IMR-90 (cell line): ENCODE measurements around the gene NTSR1. TPM values are rescaled to one million over a fixed set of nuclear protein-coding genes. Genes with fewer than 3 reads are reported as not detected.

ENCODE experiments used
- ATAC-seq: fragments of 200-7000 bp; cut with Tn5 transposase; 2 replicates; pipeline ENCODE4 v1.9.1; 2020; ENCODE audit warnings: low read depth, mild to moderate bottlenecking, moderate library complexity
- BruUV-seq: library from RNA; stranded (reverse); fragments of 400-500 nt; replicated peaks from 2 replicates; lab custom pipeline; 2021; lab: Mats Ljungman, UMichigan
- CTCF ChIA-PET: fragments of 300-600 bp; formaldehyde crosslinking; extraction: SDS; loops from one replicate; lab custom pipeline; 2021; ENCODE audit warnings: antibody characterized with exemption; lab: Yijun Ruan, JAX
- POLR2A ChIA-PET: fragments of 300-600 bp; sonication (Branson Sonifier 250); formaldehyde crosslinking; loops from one replicate; lab custom pipeline; 2022; ENCODE audit warnings: antibody characterized with exemption; ENCODE audit not compliant: unreplicated experiment; lab: Charles Lee
- DNase-seq: peaks from one replicate; pipeline ENCODE4 v3.0.0; 2013
- H2AFZ ChIP-seq: replicated peaks from 2 replicates; pipeline ENCODE3; 2013; ENCODE audit warnings: low read length, mild to moderate bottlenecking; ENCODE audit not compliant: poor library complexity
- H2AK5ac ChIP-seq: 2 replicates; pipeline ENCODE4 v1.6.1; 2013; ENCODE audit warnings: low read depth, low read length, inconsistent platforms
- H2AK9ac ChIP-seq: replicated peaks from 2 replicates; pipeline ENCODE3; 2013; ENCODE audit warnings: mild to moderate bottlenecking, low read depth, low read length, moderate library complexity; ENCODE audit not compliant: poor library complexity
- H2BK120ac ChIP-seq: 2 replicates; pipeline ENCODE4 v1.6.1; 2013; ENCODE audit warnings: low read depth, low read length, inconsistent platforms
- H2BK15ac ChIP-seq: 3 replicates; pipeline ENCODE4 v1.6.1; 2013; ENCODE audit warnings: low read depth, low read length, inconsistent platforms
- H2BK20ac ChIP-seq: 2 replicates; pipeline ENCODE4 v1.6.1; 2013; ENCODE audit warnings: low read depth, mild to moderate bottlenecking, inconsistent platforms, low read length, moderate library complexity
- H2BK5ac ChIP-seq: 2 replicates; pipeline ENCODE4 v1.6.1; 2013; ENCODE audit warnings: mild to moderate bottlenecking, low read depth, low read length, inconsistent platforms; ENCODE audit not compliant: poor library complexity, severe bottlenecking
- H3K14ac ChIP-seq: replicated peaks from 2 replicates; pipeline ENCODE4 v1.6.1; 2013; ENCODE audit warnings: low read depth, low read length, inconsistent platforms
- H3K18ac ChIP-seq: 2 replicates; pipeline ENCODE4 v1.6.1; 2013; ENCODE audit warnings: low read depth, low read length, control low read depth
- H3K23ac ChIP-seq: 2 replicates; pipeline ENCODE4 v1.6.1; 2013; ENCODE audit warnings: low read depth, low read length, inconsistent platforms
- H3K27ac ChIP-seq: 2 replicates; pipeline ENCODE4 v1.5.1; 2013; ENCODE audit warnings: mild to moderate bottlenecking, control low read depth, low read length; ENCODE audit not compliant: insufficient read depth
- H3K27me3 ChIP-seq: 2 replicates; pipeline ENCODE4 v1.6.1; 2013; ENCODE audit warnings: low read length; ENCODE audit not compliant: control insufficient read depth, insufficient read depth
- H3K36me3 ChIP-seq: 2 replicates; pipeline ENCODE4 v1.6.1; 2013; ENCODE audit warnings: low read length, mixed read lengths; ENCODE audit not compliant: control insufficient read depth, insufficient read depth
- H3K4ac ChIP-seq: 2 replicates; pipeline ENCODE4 v1.6.1; 2013; ENCODE audit warnings: low read depth, low read length, inconsistent platforms
- H3K4me1 ChIP-seq: 2 replicates; pipeline ENCODE4 v1.6.1; 2013; ENCODE audit warnings: low read length, mixed read lengths; ENCODE audit not compliant: control insufficient read depth, insufficient read depth
- H3K4me2 ChIP-seq: 2 replicates; pipeline ENCODE4 v1.6.1; 2013; ENCODE audit warnings: low read depth, mild to moderate bottlenecking, control low read depth, low read length, moderate library complexity
- H3K4me3 ChIP-seq: 2 replicates; pipeline ENCODE4 v1.5.1; 2013; ENCODE audit warnings: low read depth, mild to moderate bottlenecking, control low read depth, low read length, moderate library complexity; ENCODE audit not compliant: insufficient read depth
- H3K56ac ChIP-seq: 2 replicates; pipeline ENCODE4 v1.6.1; 2013; ENCODE audit warnings: low read length, inconsistent platforms; ENCODE audit not compliant: insufficient read depth; ENCODE audit errors: extremely low read depth
- H3K79me1 ChIP-seq, 2 experiments: 2 replicates each; pipeline ENCODE4 v1.6.1; 2013; ENCODE audit warnings: low read length in 2 of 2, inconsistent platforms in 1 of 2, low read depth in 1 of 2
- H3K9ac ChIP-seq: 2 replicates; pipeline ENCODE4 v1.6.1; 2013; ENCODE audit warnings: low read depth, low read length, control low read depth
- H3K9me1 ChIP-seq: 2 replicates; pipeline ENCODE4 v1.6.1; 2013; ENCODE audit warnings: low read length, inconsistent platforms; ENCODE audit not compliant: insufficient read depth
- H3K9me3 ChIP-seq: 2 replicates; pipeline ENCODE4 v1.6.1; 2013; ENCODE audit warnings: low read length; ENCODE audit not compliant: control insufficient read depth, insufficient read depth
- H4K20me1 ChIP-seq: 2 replicates; pipeline ENCODE4 v1.6.1; 2013; ENCODE audit warnings: low read length, inconsistent platforms; ENCODE audit not compliant: insufficient read depth
- H4K5ac ChIP-seq: 2 replicates; pipeline ENCODE4 v1.6.1; 2013; ENCODE audit warnings: mild to moderate bottlenecking, low read depth, low read length, control low read depth
- H4K8ac ChIP-seq, 2 experiments: 2 replicates each; pipeline ENCODE4 v1.6.1; 2013; ENCODE audit warnings: low read depth in 2 of 2, low read length in 2 of 2, control low read depth in 1 of 2, inconsistent platforms in 1 of 2
- H4K91ac ChIP-seq: 2 replicates; pipeline ENCODE4 v1.6.1; 2013; ENCODE audit warnings: low read depth, low read length, inconsistent platforms; ENCODE audit not compliant: insufficient read depth
- CEBPB ChIP-seq: IDR thresholded peaks from 2 replicates; pipeline ENCODE4 v1.6.1; 2012; ENCODE audit warnings: low read depth, low read length, improper control_type of control experiment
- CHD1 ChIP-seq: IDR thresholded peaks from 2 replicates; pipeline ENCODE4 v1.6.1; 2012; ENCODE audit warnings: low read depth, low read length, improper control_type of control experiment
- CTCF ChIP-seq: conservative IDR thresholded peaks from 2 replicates; pipeline ENCODE4 v1.5.1; 2012; ENCODE audit warnings: mild to moderate bottlenecking, low read depth, low read length, improper control_type of control experiment
- ELK1 ChIP-seq: fragments of 150-350 bp; IDR thresholded peaks from 2 replicates; pipeline ENCODE4 v1.6.1; 2016; ENCODE audit warnings: low read depth, mild to moderate bottlenecking, low read length, moderate library complexity, borderline replicate concordance
- MAZ ChIP-seq: IDR thresholded peaks from 2 replicates; pipeline ENCODE4 v1.6.1; 2012; ENCODE audit warnings: low read depth, mild to moderate bottlenecking, low read length, improper control_type of control experiment, moderate library complexity, borderline replicate concordance
- MXI1 ChIP-seq: IDR thresholded peaks from 2 replicates; pipeline ENCODE4 v1.6.1; 2012; ENCODE audit warnings: low read depth, mild to moderate bottlenecking, low read length, moderate library complexity, borderline replicate concordance
- POLR2A ChIP-seq: IDR thresholded peaks from 2 replicates; pipeline ENCODE4 v1.6.1; 2012; ENCODE audit warnings: mild to moderate bottlenecking, low read depth, low read length
- RAD21 ChIP-seq: IDR thresholded peaks from 2 replicates; pipeline ENCODE4 v1.6.1; 2012; ENCODE audit warnings: low read length, improper control_type of control experiment
- RCOR1 ChIP-seq: IDR thresholded peaks from 2 replicates; pipeline ENCODE4 v1.6.1; 2012; ENCODE audit warnings: mild to moderate bottlenecking, low read length, improper control_type of control experiment; ENCODE audit not compliant: insufficient replicate concordance
- WGBS, 2 experiments: methylation state at CpG; one replicate each; pipeline versions ENCODE4 v1.1.5 to v1.1.7; 2013; ENCODE audit warnings: missing lambda C conversion rate in 2 of 2; ENCODE audit not compliant: insufficient read length in 1 of 2; ENCODE audit errors: extremely low coverage in 2 of 2; 5-methylcytosine and 5-hydroxymethylcytosine counted together
- dilution Hi-C: fragments of 300-500 bp; cut with HindIII; formaldehyde crosslinking; loops from one replicate; pipeline ENCODE4 v1.14.3; 2018; ENCODE audit warnings: low sequenced_read_pairs; ENCODE audit not compliant: unreplicated experiment
- in situ Hi-C: fragments of 300-500 bp; cut with MboI; formaldehyde crosslinking; loops from 3 replicates; pipeline ENCODE4 v1.14.3; 2019; ENCODE audit warnings: low sequenced_read_pairs, inconsistent platforms, mixed read lengths
- intact Hi-C: fragments of 100-400 bp; cut with micrococcal nuclease; formaldehyde crosslinking; loops from 2 replicates; pipeline ENCODE4 v1.10.0; 2022
- polyA plus RNA-seq, 3 experiments: library from polyadenylated mRNA; depleted of rRNA; stranded (reverse); fragments of >200 nt; gene quantifications; 2 replicates each; pipeline ENCODE4 v1.2.3, GENCODE V29; 2012; ENCODE audit warnings: low replicate concordance in 1 of 3
- total RNA-seq: library from RNA; depleted of rRNA; stranded (reverse); fragments of >200 nt; gene quantifications from 2 replicates; pipeline ENCODE4 v1.2.3, GENCODE V29; 2012

The NTSR1 gene
- total and polyA plus RNA-seq, 2 of the 4 experiments (the other 2 are of a cell fraction) = 0.54 to 1.8 TPM

- Histone ChIP-seq H3K18ac (peak overlapping the region; percentile 52), H3K9me3 (no peaks in the 10 kb centered on the region), H2BK120ac (peak overlapping the region; percentile 22), H3K27me3 (no peaks in the 10 kb centered on the region), H3K36me3 (peaks cover 7% of the 10 kb centered on the region; the same call in 1 of the 2 replicates), H3K23ac (peak overlapping the region; percentile 3; the same call in 1 of the 2 replicates), H4K20me1 (peaks cover 20% of the 10 kb centered on the region), H2BK20ac (peak overlapping the region; percentile 4; the same call in 1 of the 2 replicates), H3K4me2 (peak overlapping the region; percentile 55), H3K4ac (peak overlapping the region; percentile 74), H4K5ac (peak overlapping the region; percentile 92), H4K91ac (peak overlapping the region; percentile 67), H2BK5ac (peak overlapping the region; percentile 64), H3K27ac (peak overlapping the region; percentile 83), H2AK9ac (peak overlapping the region; percentile 80), H3K14ac (peak overlapping the region; percentile 49), H3K4me3 (peak overlapping the region; percentile 27), H2AK5ac (peak overlapping the region; percentile 83), H3K79me1 (peaks cover 11 to 19% of the 10 kb centered on the region in 2 experiments), H3K9me1 (peaks cover 17% of the 10 kb centered on the region), H2BK15ac (peak overlapping the region; percentile 40; the same call in 2 of the 3 replicates), H3K4me1 (peaks cover 25% of the 10 kb centered on the region), H3K56ac (no peak overlapping the region), H4K8ac (peak overlapping the region; percentile 94 to 97), H2AFZ (peak overlapping the region; percentile 93), H3K9ac (peak overlapping the region; percentile 13)
- no TSS peak for BruUV-seq
- in situ Hi-C loops (loop anchor here (5.0 kb wide), 1 partner anchor 126 kb away; no protein-coding TSS in a partner anchor), intact Hi-C loops (loop anchor here (5.0 kb wide), 1 partner anchor 291 kb away; no protein-coding TSS in a partner anchor), dilution Hi-C loops (no loop called here)
- ChIA-PET POLR2A (no interaction called here), CTCF (no interaction called here)
- WGBS, 2 experiments = 58% methylated on average over 6 of the region's 7 CpGs; no CpG with 5 or more reads in 1 of the 2 experiments
- ATAC-seq (no peak), DNase-seq (no peak)
- TF ChIP-seq MAZ (no peak), RCOR1 (no peak), CHD1 (no peak), RAD21 (no peak), CTCF (no peak), ELK1 (no peak), CEBPB (no peak), POLR2A (no peak; the same call in 1 of the 2 replicates), MXI1 (no peak)
Observed at GRCh38 chr20:62793757-62794006, 85.0 kb downstream of the NTSR1 start.
